Right cardiac atrium (tissue), 5 donors: ENCODE measurements around the gene PPT2. TPM values are rescaled to one million over a fixed set of nuclear protein-coding genes. Genes with fewer than 3 reads are reported as not detected.

Source experiments
- microRNA-seq, 2 donors: library from miRNA; unstranded; fragments of <30 nt; microRNA quantifications; one replicate each; pipeline ENCODE4 v1.2.0, GENCODE V29; 2020 to 2021
- polyA plus RNA-seq: library from polyadenylated mRNA; stranded (reverse); fragments of 200-250 nt; gene quantifications from one replicate; pipeline ENCODE4 v1.2.3, GENCODE V29; 2013
- total RNA-seq, 4 donors: library from RNA; stranded (reverse); fragmentation: NEBNext Ultra II Directional; extraction: Animal tissue kit (Norgen Biotek cat#: 25700); gene quantifications; one replicate each; pipeline ENCODE4 v1.2.1, GENCODE V29; 2021
- donor health status: healthy with polysubstance abuse.
- donor health status: DM: no; HTN: yes; CAD: no.
- donor health status: DM: no; HTN: no; CAD: no.
- donor health status: DM: no; HTN: yes; CAD: no; lungs with severe emphysema.
- donor health status: DM: yes; HTN: yes; CAD: no.

Gene PPT2
- total and polyA plus RNA-seq, 5 donors: 22.4 to 30.5 (median 30.0) TPM

Small RNA genes lying within 50 kb of the gene (microRNA-seq; reads per million reads assigned to microRNA genes)
- 1.1 to 3.4 reads per million in 2 donors for gene MIR6721
- gene MIR6833: 0.42 to 0.54 reads per million in 2 donors

Other genes starting within 250 kb of the PPT2 start
- gene C2, start 226.4 kb upstream of the PPT2 start, total RNA-seq: 10 to 100 TPM; 10.9 to 19.8 (median 12.0) TPM
- 3.0 TPM for gene C2, start 226.4 kb upstream of the PPT2 start, polyA plus RNA-seq
- gene CFB, start 208.0 kb upstream of the PPT2 start, total RNA-seq: 10 to 100 TPM; 14.2 to 34.2 (median 24.2) TPM
- 10.4 TPM for gene CFB, start 208.0 kb upstream of the PPT2 start, polyA plus RNA-seq
- gene NELFE, start 195.2 kb upstream of the PPT2 start, total RNA-seq: 10 to 100 TPM; 49.2 to 53.1 (median 50.9) TPM
- 45.8 TPM for gene NELFE, start 195.2 kb upstream of the PPT2 start, polyA plus RNA-seq
- 10 to 100 TPM; 36.5 to 43.1 (median 37.0) TPM for gene SKIC2, start 195.0 kb upstream of the PPT2 start, total RNA-seq
- gene SKIC2, start 195.0 kb upstream of the PPT2 start, polyA plus RNA-seq: 28.9 TPM
- gene DXO, start 182.0 kb upstream of the PPT2 start, total RNA-seq: 10 to 100 TPM; 12.0 to 17.2 (median 16.1) TPM
- 16.9 TPM for gene DXO, start 182.0 kb upstream of the PPT2 start, polyA plus RNA-seq
- 100 to 1,000 TPM in 3 of 4 donors, 10 to 100 TPM in 1; 91.0 to 154 (median 139) TPM for gene C4A, start 172.1 kb upstream of the PPT2 start, total RNA-seq
- gene C4A, start 172.1 kb upstream of the PPT2 start, polyA plus RNA-seq: 40.7 TPM
- 100 to 1,000 TPM in 3 of 4 donors, 10 to 100 TPM in 1; 86.0 to 163 (median 139) TPM for gene C4B, start 139.3 kb upstream of the PPT2 start, total RNA-seq
- gene C4B, start 139.3 kb upstream of the PPT2 start, polyA plus RNA-seq: 41.2 TPM
- gene CYP21A2, start 115.7 kb upstream of the PPT2 start, total RNA-seq: 1 to 10 TPM in 1 of 4 donors, under 1 TPM in 2, not detected in 1; 0.47 to 3.2 (median 0.51) TPM
- 0.48 TPM for gene CYP21A2, start 115.7 kb upstream of the PPT2 start, polyA plus RNA-seq
- gene TNXB, start 44.8 kb upstream of the PPT2 start, total RNA-seq: 100 to 1,000 TPM in 3 of 4 donors, 10 to 100 TPM in 1; 77.9 to 182 (median 115) TPM
- 99.0 TPM for gene TNXB, start 44.8 kb upstream of the PPT2 start, polyA plus RNA-seq
- gene ATF6B, start 25.9 kb upstream of the PPT2 start, total RNA-seq: 10 to 100 TPM; 35.2 to 44.9 (median 38.5) TPM
- gene ATF6B, start 25.9 kb upstream of the PPT2 start, polyA plus RNA-seq: 29.2 TPM
- 1 to 10 TPM; 2.9 to 3.6 (median 3.1) TPM for gene FKBPL, start 23.9 kb upstream of the PPT2 start, total RNA-seq
- gene FKBPL, start 23.9 kb upstream of the PPT2 start, polyA plus RNA-seq: 3.5 TPM
- 1 to 10 TPM; 1.5 to 3.3 (median 1.8) TPM for gene PRRT1, start 2.2 kb upstream of the PPT2 start, total RNA-seq
- gene PRRT1, start 2.2 kb upstream of the PPT2 start, polyA plus RNA-seq: 2.6 TPM
- 10 to 100 TPM in 3 of 4 donors, 1 to 10 TPM in 1; 8.4 to 16.9 (median 12.9) TPM for gene EGFL8, start 10.5 kb downstream of the PPT2 start, total RNA-seq
- 12.6 TPM for gene EGFL8, start 10.5 kb downstream of the PPT2 start, polyA plus RNA-seq
- 10 to 100 TPM; 56.9 to 67.2 (median 63.1) TPM for gene AGPAT1, start 21.9 kb downstream of the PPT2 start, total RNA-seq
- 54.9 TPM for gene AGPAT1, start 21.9 kb downstream of the PPT2 start, polyA plus RNA-seq
- 10 to 100 TPM; 73.2 to 88.3 (median 76.7) TPM for gene RNF5, start 24.3 kb downstream of the PPT2 start, total RNA-seq
- gene RNF5, start 24.3 kb downstream of the PPT2 start, polyA plus RNA-seq: 118 TPM
- 1 to 10 TPM; 1.8 to 3.6 (median 3.5) TPM for gene AGER, start 30.1 kb downstream of the PPT2 start, total RNA-seq
- 1.6 TPM for gene AGER, start 30.1 kb downstream of the PPT2 start, polyA plus RNA-seq
- 10 to 100 TPM; 44.1 to 61.0 (median 51.8) TPM for gene PBX2, start 36.1 kb downstream of the PPT2 start, total RNA-seq
- gene PBX2, start 36.1 kb downstream of the PPT2 start, polyA plus RNA-seq: 44.7 TPM
- gene GPSM3, start 38.5 kb downstream of the PPT2 start, total RNA-seq: 1 to 10 TPM; 5.9 to 9.5 (median 8.3) TPM
- gene GPSM3, start 38.5 kb downstream of the PPT2 start, polyA plus RNA-seq: 4.0 TPM
- gene NOTCH4, start 69.9 kb downstream of the PPT2 start, total RNA-seq: 10 to 100 TPM; 14.4 to 27.6 (median 22.1) TPM
- 33.5 TPM for gene NOTCH4, start 69.9 kb downstream of the PPT2 start, polyA plus RNA-seq
- not detected for gene TSBP1, start 217.8 kb downstream of the PPT2 start, total RNA-seq
- gene TSBP1, start 217.8 kb downstream of the PPT2 start, polyA plus RNA-seq: not detected